Activated naive CD8-positive, alpha-beta T cell treated with anti-CD3 and anti-CD28 coated beads for 36 hours (primary cell): ENCODE data around the gene MMADHC. TPM values are rescaled to one million over a fixed set of nuclear protein-coding genes. Genes with fewer than 3 reads are reported as not detected.

Source experiments
- DNase-seq: peaks from one replicate; pipeline ENCODE4 v3.0.0; 2021
- H3K27ac Mint-ChIP-seq: one replicate; pipeline ENCODE4 v1.8.0; 2022; ENCODE audit warnings: mild to moderate bottlenecking, moderate library complexity, mixed read lengths
- H3K27me3 Mint-ChIP-seq: one replicate; pipeline ENCODE4 v1.8.0; 2022; ENCODE audit warnings: mild to moderate bottlenecking, mixed read lengths
- H3K36me3 Mint-ChIP-seq: one replicate; pipeline ENCODE4 v1.8.0; 2021; ENCODE audit warnings: mild to moderate bottlenecking, mixed read lengths
- H3K4me1 Mint-ChIP-seq: one replicate; pipeline ENCODE4 v1.8.0; 2021; ENCODE audit warnings: mixed read lengths
- H3K4me3 Mint-ChIP-seq: one replicate; pipeline ENCODE4 v1.8.0; 2022; ENCODE audit warnings: mild to moderate bottlenecking, moderate library complexity, mixed read lengths
- H3K9me3 Mint-ChIP-seq: one replicate; pipeline ENCODE4 v1.8.0; 2022; ENCODE audit warnings: mixed read lengths
- total RNA-seq, 2 experiments: library from RNA; stranded (reverse); gene quantifications; one replicate each; pipeline ENCODE4 v1.2.3, GENCODE V29; 2021

The MMADHC gene
- total RNA-seq, 2 experiments from 2014 or later, result 151 to 153 TPM

DNA sequence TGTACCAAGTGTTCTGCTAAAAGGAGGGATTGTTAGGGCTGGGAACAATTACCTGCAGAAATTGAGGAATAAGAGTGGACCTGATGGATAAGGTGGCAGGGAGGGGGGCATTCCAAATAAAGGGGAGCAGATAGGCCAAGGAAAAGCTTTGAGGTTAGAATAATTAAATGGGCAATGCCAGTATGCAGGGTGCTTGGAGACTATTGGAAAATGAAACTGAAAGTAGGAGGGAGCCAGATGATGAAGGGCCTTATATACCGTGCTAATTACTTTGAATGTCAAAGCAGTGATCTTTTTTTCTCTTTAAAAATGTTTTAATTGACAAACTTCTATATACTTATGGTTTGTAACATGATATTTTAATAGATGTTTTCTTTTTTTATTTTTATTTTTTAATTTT lies 42.9 kb downstream of the MMADHC start:
- H3K4me3 Mint-ChIP-seq, result no peak overlapping the region
- no peaks in the 10 kb centered on the region for H3K27me3 Mint-ChIP-seq
- no peaks in the 10 kb centered on the region for H3K9me3 Mint-ChIP-seq
- H3K36me3 Mint-ChIP-seq, result no peaks in the 10 kb centered on the region
- DNase-seq, result no peak
- peaks cover 3% of the 10 kb centered on the region for H3K4me1 Mint-ChIP-seq
- no peak overlapping the region for H3K27ac Mint-ChIP-seq

DNA sequence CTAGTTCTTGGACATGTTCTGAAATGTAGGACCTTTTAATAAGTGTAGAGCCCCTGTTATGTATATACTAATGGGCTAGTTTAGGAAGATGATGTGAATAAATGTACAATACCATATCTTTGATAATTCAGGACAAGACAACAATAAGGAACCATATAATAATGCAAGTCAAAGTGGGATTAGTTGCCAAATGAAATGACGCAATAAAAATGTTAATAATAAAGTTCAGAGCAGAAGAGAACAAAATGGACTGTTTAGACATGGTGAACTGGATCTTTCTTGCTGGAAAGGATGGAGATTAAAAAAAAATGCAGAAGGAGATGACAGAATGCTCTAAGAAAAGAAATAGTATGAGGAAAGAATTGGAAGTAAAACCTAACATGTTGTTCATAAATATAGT lies 43.7 kb downstream of the MMADHC start:
- Mint-ChIP-seq H3K4me3 (no peak overlapping the region), H3K36me3 (no peaks in the 10 kb centered on the region)

GRCh38 chr2:149540138-149540537 lies 47.4 kb downstream of the MMADHC start:
- H3K27me3 Mint-ChIP-seq, result no peaks in the 10 kb centered on the region
- H3K4me1 Mint-ChIP-seq, result peaks cover 14% of the 10 kb centered on the region
- H3K9me3 Mint-ChIP-seq, result no peaks in the 10 kb centered on the region
- no peak for DNase-seq
- no peak overlapping the region for H3K27ac Mint-ChIP-seq
- H3K36me3 Mint-ChIP-seq, result no peaks in the 10 kb centered on the region
- no peak overlapping the region for H3K4me3 Mint-ChIP-seq

More for the DNA sequence above, 43.7 kb downstream of the MMADHC start:
- DNase-seq, result no peak
- Mint-ChIP-seq H3K27ac (no peak overlapping the region), H3K4me1 (peaks cover 3% of the 10 kb centered on the region), H3K9me3 (no peaks in the 10 kb centered on the region), H3K27me3 (no peaks in the 10 kb centered on the region)

DNA sequence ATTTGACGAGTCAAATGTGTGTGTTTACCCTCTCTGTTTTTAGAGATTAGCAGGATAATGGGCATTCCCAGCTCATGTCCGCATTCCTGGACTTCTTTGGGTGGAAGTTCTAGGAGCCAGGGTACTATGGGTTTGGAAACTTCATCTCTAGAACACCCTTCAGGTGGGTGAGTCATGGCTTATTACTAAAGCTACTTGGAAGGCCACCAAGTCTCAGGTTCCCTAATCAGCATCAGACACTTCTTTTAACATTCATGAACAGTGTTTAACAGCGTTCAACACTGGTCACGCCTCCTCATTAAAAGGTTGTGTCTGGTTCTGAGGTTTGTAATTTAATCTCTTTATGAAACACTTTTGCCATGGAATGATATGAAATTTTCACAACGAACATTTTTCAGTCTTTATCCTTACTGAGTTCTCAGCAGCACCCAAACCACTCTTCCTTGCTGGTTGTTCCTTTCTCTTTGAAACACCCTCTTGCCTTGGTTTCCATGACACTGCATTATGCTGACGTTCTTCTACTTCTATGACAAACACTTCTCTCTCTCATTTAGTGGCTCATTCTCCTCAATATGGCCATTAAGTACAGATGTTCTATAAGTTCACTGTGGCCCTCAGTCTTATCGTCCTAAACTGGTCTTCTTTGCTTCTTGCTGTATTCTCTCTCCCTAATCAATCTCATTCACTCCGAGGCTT lies 49.3 kb downstream of the MMADHC start:
- no peak for DNase-seq
- H3K4me1 Mint-ChIP-seq, result peaks cover 11% of the 10 kb centered on the region
- H3K4me3 Mint-ChIP-seq, result no peak overlapping the region
- no peaks in the 10 kb centered on the region for H3K27me3 Mint-ChIP-seq
- no peaks in the 10 kb centered on the region for H3K36me3 Mint-ChIP-seq
- no peak overlapping the region for H3K27ac Mint-ChIP-seq
- no peaks in the 10 kb centered on the region for H3K9me3 Mint-ChIP-seq

- DNase-seq, result no peak
- Mint-ChIP-seq H3K9me3 (no peaks in the 10 kb centered on the region), H3K4me1 (peaks cover 11% of the 10 kb centered on the region), H3K4me3 (no peak overlapping the region), H3K27me3 (no peaks in the 10 kb centered on the region), H3K27ac (no peak overlapping the region), H3K36me3 (no peaks in the 10 kb centered on the region)
Observed at GRCh38 chr2:149537092-149537726, 50.4 kb downstream of the MMADHC start.

DNA sequence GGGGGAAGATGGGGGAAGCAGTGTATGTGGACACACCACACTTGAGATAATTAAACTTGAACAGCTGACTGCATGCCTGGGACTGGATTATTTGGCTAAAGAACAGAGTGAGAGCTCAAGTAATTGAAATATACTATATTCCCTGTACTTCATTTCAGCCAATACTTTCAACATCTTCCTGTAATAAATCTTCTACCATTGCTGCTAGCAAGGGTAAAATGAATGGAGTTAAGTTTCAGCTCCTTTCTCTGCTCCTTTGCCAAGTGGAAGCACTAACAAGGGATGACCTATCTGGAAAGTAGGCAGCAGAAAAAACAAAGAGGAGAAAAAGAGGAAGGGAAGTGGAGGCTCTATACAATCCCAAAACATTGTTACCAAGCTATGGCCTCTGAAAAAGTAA lies 50.9 kb downstream of the MMADHC start:
- H3K9me3 Mint-ChIP-seq, result no peaks in the 10 kb centered on the region
- H3K4me3 Mint-ChIP-seq, result no peak overlapping the region
- peaks cover 11% of the 10 kb centered on the region for H3K4me1 Mint-ChIP-seq
- no peaks in the 10 kb centered on the region for H3K27me3 Mint-ChIP-seq
- DNase-seq, result no peak
- H3K27ac Mint-ChIP-seq, result no peak overlapping the region
- no peaks in the 10 kb centered on the region for H3K36me3 Mint-ChIP-seq

DNA sequence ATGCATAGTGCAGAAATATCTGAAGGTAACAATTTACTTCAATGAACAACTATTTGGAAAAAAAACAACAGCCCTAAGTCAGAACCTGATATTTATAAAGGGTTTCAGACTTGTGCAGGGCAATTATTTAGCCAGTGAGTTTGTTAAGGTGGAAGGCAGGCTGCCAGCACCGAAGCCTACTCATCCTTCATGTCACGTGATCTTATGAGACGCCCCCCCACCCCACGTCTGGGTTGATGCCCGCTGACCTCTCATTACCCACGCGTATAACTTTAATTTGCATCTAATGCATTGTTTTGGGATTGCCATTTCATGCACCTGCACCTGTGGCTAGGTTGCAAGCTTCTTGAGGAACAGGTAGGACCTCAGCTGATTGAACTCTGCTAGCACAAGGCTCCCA lies 52.9 kb downstream of the MMADHC start:
- Mint-ChIP-seq H3K4me3 (no peak overlapping the region), H3K27ac (no peak overlapping the region)

GRCh38 chr2:149528983-149529382 lies 58.6 kb downstream of the MMADHC start:
- H3K27ac Mint-ChIP-seq, result no peak overlapping the region
- no peaks in the 10 kb centered on the region for H3K9me3 Mint-ChIP-seq
- DNase-seq, result no peak
- H3K27me3 Mint-ChIP-seq, result peaks cover 9% of the 10 kb centered on the region
- H3K36me3 Mint-ChIP-seq, result no peaks in the 10 kb centered on the region
- H3K4me1 Mint-ChIP-seq, result no peaks in the 10 kb centered on the region
- no peak overlapping the region for H3K4me3 Mint-ChIP-seq

More for the DNA sequence above, 52.9 kb downstream of the MMADHC start:
- H3K36me3 Mint-ChIP-seq, result no peaks in the 10 kb centered on the region
- peaks cover 6% of the 10 kb centered on the region for H3K27me3 Mint-ChIP-seq
- H3K9me3 Mint-ChIP-seq, result no peaks in the 10 kb centered on the region
- peaks cover 11% of the 10 kb centered on the region for H3K4me1 Mint-ChIP-seq
- no peak for DNase-seq

- no peak for DNase-seq
- H3K4me3 Mint-ChIP-seq, result no peak overlapping the region
- H3K27me3 Mint-ChIP-seq, result peaks cover 9% of the 10 kb centered on the region
- H3K4me1 Mint-ChIP-seq, result no peaks in the 10 kb centered on the region
- H3K36me3 Mint-ChIP-seq, result no peaks in the 10 kb centered on the region
- no peak overlapping the region for H3K27ac Mint-ChIP-seq
- peaks cover 4% of the 10 kb centered on the region for H3K9me3 Mint-ChIP-seq
Observed at GRCh38 chr2:149527998-149528755, 59.4 kb downstream of the MMADHC start.

- H3K36me3 Mint-ChIP-seq, result no peaks in the 10 kb centered on the region
Observed at GRCh38 chr2:149526689-149527088, 60.9 kb downstream of the MMADHC start.

DNA sequence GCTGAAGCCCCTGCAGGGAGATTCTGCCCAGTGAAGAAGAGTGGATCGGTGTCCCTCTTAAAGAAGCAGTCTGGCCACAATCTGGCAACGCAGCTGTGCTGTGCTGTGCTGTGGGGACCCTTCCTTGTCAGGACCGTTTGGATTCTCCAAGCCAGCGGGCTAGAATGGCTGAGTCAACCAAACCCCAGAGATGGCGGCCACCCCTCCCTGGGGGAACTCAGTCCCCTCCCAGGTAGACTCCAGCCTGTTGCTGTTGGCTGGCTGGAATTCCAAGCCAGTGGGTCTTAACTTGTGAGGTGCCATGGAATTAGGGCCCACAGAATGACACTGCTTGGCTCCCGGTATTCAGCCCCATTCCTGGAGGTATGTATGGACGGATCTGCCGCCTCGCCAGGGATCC lies 62.3 kb downstream of the MMADHC start:
- no peaks in the 10 kb centered on the region for H3K4me1 Mint-ChIP-seq
- H3K4me3 Mint-ChIP-seq, result no peak overlapping the region
- H3K27ac Mint-ChIP-seq, result no peak overlapping the region
- peaks cover 6% of the 10 kb centered on the region for H3K9me3 Mint-ChIP-seq
- DNase-seq, result no peak
- peaks cover 5% of the 10 kb centered on the region for H3K27me3 Mint-ChIP-seq
- H3K36me3 Mint-ChIP-seq, result no peaks in the 10 kb centered on the region

More at GRCh38 chr2:149526689-149527088, 60.9 kb downstream of the MMADHC start:
- DNase-seq, result no peak
- peaks cover 6% of the 10 kb centered on the region for H3K9me3 Mint-ChIP-seq
- H3K27me3 Mint-ChIP-seq, result peaks cover 9% of the 10 kb centered on the region
- H3K4me3 Mint-ChIP-seq, result no peak overlapping the region
- no peak overlapping the region for H3K27ac Mint-ChIP-seq
- no peaks in the 10 kb centered on the region for H3K4me1 Mint-ChIP-seq
